B cell (primary cell): ENCODE measurements around the gene AUTS2. TPM values are rescaled to one million over a fixed set of nuclear protein-coding genes. Genes with fewer than 3 reads are reported as not detected.

Experiments
- ATAC-seq: fragments of 200-7000 bp; cut with Tn5 transposase; one replicate; pipeline ENCODE4 v1.10.0; 2021; ENCODE audit warnings: low read depth, mild to moderate bottlenecking, moderate number of reproducible peaks, moderate library complexity
- CTCF ChIA-PET: fragments of 350-600 bp; sonication (Branson Sonifier 250); formaldehyde crosslinking; loops from one replicate; lab custom pipeline; 2021; ENCODE audit warnings: antibody characterized with exemption, inconsistent platforms; lab: Charles Lee
- POLR2A ChIA-PET: fragments of 350-600 bp; sonication (Branson Sonifier 250); formaldehyde crosslinking; loops from one replicate; lab custom pipeline; 2021; ENCODE audit warnings: antibody characterized with exemption; lab: Charles Lee
- DNase-seq: peaks from one replicate; pipeline ENCODE4 v3.0.0; 2013
- H2AFZ ChIP-seq: 2 replicates; pipeline ENCODE4 v1.6.1; 2012; ENCODE audit warnings: mild to moderate bottlenecking, low read depth, low read length; ENCODE audit not compliant: insufficient read depth, poor library complexity, severe bottlenecking
- H3K27ac ChIP-seq, 2 donors: 1 replicate in 1 of 2; 2 replicates in 1 of 2; pipeline ENCODE4 v1.5.1; 2012 to 2013; ENCODE audit warnings: low read length in 2 of 2, mild to moderate bottlenecking in 2 of 2, moderate library complexity in 1 of 2
- H3K27me3 ChIP-seq, 4 experiments: fragments of 200-600 bp in 1 of 4; sonication (generic) in 1 of 4; replicated peaks in 1 of 4; 1 replicate in 2 of 4; 2 replicates in 2 of 4; pipeline versions ENCODE4 v1.6.1 to v1.7.0; 2013 to 2016; ENCODE audit warnings: low read length in 3 of 4, mild to moderate bottlenecking in 2 of 4, mixed read lengths in 1 of 4, moderate library complexity in 1 of 4; ENCODE audit not compliant: insufficient read depth in 4 of 4, control insufficient read depth in 3 of 4; ENCODE audit errors: control extremely low read depth in 1 of 4
- H3K36me3 ChIP-seq, 2 experiments: replicated peaks in 1 of 2; 1 replicate in 1 of 2; 2 replicates in 1 of 2; pipeline versions ENCODE4 v1.6.1 to v1.7.1; 2013; ENCODE audit warnings: low read length in 1 of 2; ENCODE audit not compliant: insufficient read depth in 2 of 2, control insufficient read depth in 1 of 2; ENCODE audit errors: control extremely low read depth in 1 of 2, extremely low read depth in 1 of 2
- H3K4me1 ChIP-seq, 2 donors: fragments of 200-600 bp in 1 of 2; sonication (generic) in 1 of 2; 1 replicate in 1 of 2; 2 replicates in 1 of 2; pipeline versions ENCODE4 v1.5.1 to v1.6.1; 2013 to 2017; ENCODE audit warnings: low read length in 2 of 2; ENCODE audit not compliant: control insufficient read depth in 2 of 2, insufficient read depth in 2 of 2
- H3K4me2 ChIP-seq: replicated peaks from 2 replicates; pipeline ENCODE3; 2012; ENCODE audit warnings: mild to moderate bottlenecking, low read depth, low read length; ENCODE audit not compliant: poor library complexity, severe bottlenecking
- H3K4me3 ChIP-seq, 5 experiments: fragments of 200-600 bp in 1 of 5; sonication (generic) in 1 of 5; 1 replicate in 3 of 5; 2 replicates in 2 of 5; pipeline versions ENCODE4 v1.5.1 to v1.7.0; 2011 to 2016; ENCODE audit warnings: low read length in 4 of 5, mild to moderate bottlenecking in 4 of 5, low read depth in 2 of 5, control low read depth in 1 of 5, moderate library complexity in 1 of 5; ENCODE audit not compliant: insufficient read depth in 1 of 5; ENCODE audit errors: control extremely low read depth in 1 of 5, extremely low read depth in 1 of 5
- H3K79me2 ChIP-seq: fragments of 200-600 bp; sonication (generic); one replicate; pipeline ENCODE4 v1.6.0; 2016; ENCODE audit warnings: low read length; ENCODE audit not compliant: control insufficient read depth, insufficient read depth
- H3K9ac ChIP-seq: fragments of 200-600 bp; sonication (generic); 2 replicates; pipeline ENCODE4 v1.6.1; 2017; ENCODE audit warnings: mild to moderate bottlenecking, low read length, moderate library complexity
- H3K9me3 ChIP-seq, 3 donors: one replicate each; pipeline versions ENCODE4 v1.6.1 to v1.7.1; 2013; ENCODE audit warnings: low read length in 2 of 3; ENCODE audit not compliant: control insufficient read depth in 2 of 3, insufficient read depth in 1 of 3; ENCODE audit errors: control extremely low read depth in 1 of 3
- H4K20me1 ChIP-seq: 2 replicates; pipeline ENCODE4 v1.6.0; 2012; ENCODE audit warnings: mild to moderate bottlenecking, low read length; ENCODE audit not compliant: insufficient read depth, control insufficient read depth, poor library complexity, severe bottlenecking
- H3K27ac Mint-ChIP-seq: one replicate; pipeline ENCODE4 v1.8.0; 2021; ENCODE audit warnings: mixed read lengths
- H3K27me3 Mint-ChIP-seq: one replicate; pipeline ENCODE4 v1.8.0; 2021; ENCODE audit warnings: mixed read lengths
- H3K4me1 Mint-ChIP-seq: one replicate; pipeline ENCODE4 v1.8.0; 2021; ENCODE audit warnings: mixed read lengths
- H3K4me3 Mint-ChIP-seq: one replicate; pipeline ENCODE4 v1.8.0; 2021; ENCODE audit warnings: mixed read lengths
- H3K9me3 Mint-ChIP-seq: one replicate; pipeline ENCODE4 v1.8.0; 2022; ENCODE audit warnings: mixed read lengths; ENCODE audit not compliant: insufficient read depth
- CTCF ChIP-seq: fragments of 200-600 bp; IDR thresholded peaks from one replicate; pipeline ENCODE4 v1.8.0; 2022; ENCODE audit warnings: antibody characterized with exemption, mild to moderate bottlenecking
- EZH2 ChIP-seq: IDR thresholded peaks from 2 replicates; pipeline ENCODE4 v1.6.1; 2012; ENCODE audit warnings: borderline replicate concordance, low read depth, mild to moderate bottlenecking, moderate library complexity, low read length; ENCODE audit not compliant: insufficient read depth, poor library complexity, severe bottlenecking
- WGBS: methylation state at CpG from one replicate; pipeline ENCODE4 v1.1.5; 2013; ENCODE audit warnings: missing lambda C conversion rate; ENCODE audit not compliant: insufficient coverage; 5-methylcytosine and 5-hydroxymethylcytosine counted together
- intact Hi-C: fragments of 100-400 bp; cut with micrococcal nuclease; formaldehyde crosslinking; loops from one replicate; pipeline ENCODE4 v1.10.0; 2022
- polyA plus RNA-seq: library from polyadenylated mRNA; depleted of rRNA; stranded (reverse); fragments of >200 nt; gene quantifications from 2 replicates; pipeline ENCODE4 v1.2.3, GENCODE V29; 2012
- total RNA-seq, 2 donors: library from RNA; stranded (reverse); fragments of 120-200 nt in 1 of 2; gene quantifications; 1 replicate in 1 of 2; 2 replicates in 1 of 2; pipeline versions ENCODE4 v1.2.3 to v1.2.4, GENCODE V29; 2013 to 2022

The AUTS2 gene
- total and polyA plus RNA-seq, 2 donors (not counting 1 experiment from before 2014, with no cell fraction given), result 22.3 to 35.0 TPM

GRCh38 chr7:70093205-70093904, 495.1 kb downstream of the AUTS2 start:
- H3K4me1 ChIP-seq, result no peaks in the 10 kb centered on the region
- CTCF ChIA-PET, result no interaction called here
- no peak overlapping the region for H3K27ac Mint-ChIP-seq
- no peaks in the 10 kb centered on the region for H3K9me3 Mint-ChIP-seq
- DNase-seq (no peak), ATAC-seq (no peak)
- H2AFZ ChIP-seq, result no peak overlapping the region
- H4K20me1 ChIP-seq, result no peaks in the 10 kb centered on the region
- no peak for TF ChIP-seq CTCF
- no peak for TF ChIP-seq EZH2
- no peaks in the 10 kb centered on the region for H3K4me1 Mint-ChIP-seq
- H3K9ac ChIP-seq, result no peak overlapping the region
- peaks cover 0 to 3% (median 0%) of the 10 kb centered on the region in 3 donors for H3K9me3 ChIP-seq
- no peak overlapping the region for H3K27ac ChIP-seq
- intact Hi-C loops, result no loop called here
- H3K36me3 ChIP-seq, result peaks cover 0 to 4% of the 10 kb centered on the region in 2 experiments
- peaks cover 18% of the 10 kb centered on the region for H3K79me2 ChIP-seq
- H3K4me2 ChIP-seq, result no peak overlapping the region
- WGBS, result 91% methylated on average over 3 of the region's 4 CpGs
- no peaks in the 10 kb centered on the region for H3K27me3 ChIP-seq
- H3K27me3 Mint-ChIP-seq, result no peaks in the 10 kb centered on the region
- no peak overlapping the region for H3K4me3 ChIP-seq
- POLR2A ChIA-PET, result no interaction called here
- no peak overlapping the region for H3K4me3 Mint-ChIP-seq

- no peaks in the 10 kb centered on the region for H3K4me1 ChIP-seq
- no peaks in the 10 kb centered on the region for H3K4me1 Mint-ChIP-seq
- no peak overlapping the region for H3K27ac Mint-ChIP-seq
- no peaks in the 10 kb centered on the region for H3K9me3 ChIP-seq
- H3K4me3 ChIP-seq, result no peak overlapping the region
- no peak overlapping the region for H2AFZ ChIP-seq
- DNase-seq (no peak), ATAC-seq (no peak)
- intact Hi-C loops, result no loop called here
- no peaks in the 10 kb centered on the region for H3K27me3 ChIP-seq
- no peaks in the 10 kb centered on the region for H3K27me3 Mint-ChIP-seq
- TF ChIP-seq CTCF, result no peak
- ChIA-PET POLR2A (no interaction called here), CTCF (no interaction called here)
- H3K79me2 ChIP-seq, result peaks cover 18% of the 10 kb centered on the region
- WGBS, result 100% methylated on average over 3 of the region's 3 CpGs
- no peak overlapping the region for H3K4me2 ChIP-seq
- H3K9me3 Mint-ChIP-seq, result no peaks in the 10 kb centered on the region
- no peak overlapping the region for H3K4me3 Mint-ChIP-seq
- H3K36me3 ChIP-seq, result peaks cover 0 to 4% of the 10 kb centered on the region in 2 experiments
- no peak overlapping the region for H3K27ac ChIP-seq
- no peaks in the 10 kb centered on the region for H4K20me1 ChIP-seq
- no peak overlapping the region for H3K9ac ChIP-seq
Observed at GRCh38 chr7:70094831-70095230, 496.6 kb downstream of the AUTS2 start.
